H1 (cell line): ENCODE data around the gene MACF1. TPM values are rescaled to one million over a fixed set of nuclear protein-coding genes. Genes with fewer than 3 reads are reported as not detected.

Experiments
- CTCF ChIA-PET: fragments of 300-600 bp; sonication (Branson Sonifier 250); formaldehyde crosslinking; loops from one replicate; lab custom pipeline; 2021; ENCODE audit not compliant: partially characterized antibody; lab: Charles Lee
- POLR2A ChIA-PET: fragments of 300-600 bp; sonication (Branson Sonifier 250); formaldehyde crosslinking; loops from one replicate; lab custom pipeline; 2021; ENCODE audit warnings: inconsistent platforms; ENCODE audit not compliant: partially characterized antibody; lab: Charles Lee
- DNase-seq, 2 experiments: peaks; one replicate each; pipeline versions ENCODE4 v3.0.0 to v3.0.0-alpha.2; 2010 to 2022; ENCODE audit warnings: low spot score in 2 of 2, low read depth in 1 of 2, mixed read lengths in 1 of 2
- FAIRE-seq: peaks from 2 replicates; lab custom pipeline; 2011; peaks lifted over from hg19 to GRCh38; lab: Jason Lieb, UNC
- H2AFZ ChIP-seq: 2 replicates; pipeline ENCODE4 v1.8.1; 2012; ENCODE audit warnings: low read length, inconsistent platforms
- H2AK5ac ChIP-seq: 2 replicates; pipeline ENCODE4 v1.6.1; 2013; ENCODE audit warnings: low read depth, low read length
- H2BK120ac ChIP-seq: replicated peaks from 2 replicates; pipeline ENCODE3; 2013; ENCODE audit warnings: low read depth, low read length, inconsistent platforms
- H2BK12ac ChIP-seq: 2 replicates; pipeline ENCODE4 v1.6.1; 2013; ENCODE audit warnings: low read depth, low read length
- H2BK15ac ChIP-seq: 2 replicates; pipeline ENCODE4 v1.6.1; 2013; ENCODE audit warnings: low read length
- H2BK20ac ChIP-seq: 2 replicates; pipeline ENCODE4 v1.6.1; 2013; ENCODE audit warnings: low read length
- H2BK5ac ChIP-seq: 2 replicates; pipeline ENCODE4 v1.6.1; 2013; ENCODE audit warnings: low read depth, low read length
- H3K14ac ChIP-seq: 2 replicates; pipeline ENCODE4 v1.6.1; 2013; ENCODE audit warnings: inconsistent platforms; ENCODE audit not compliant: insufficient read length
- H3K18ac ChIP-seq: 2 replicates; pipeline ENCODE4 v1.6.1; 2013; ENCODE audit warnings: low read length; ENCODE audit errors: extremely low read depth
- H3K23ac ChIP-seq: 2 replicates; pipeline ENCODE4 v1.6.1; 2013; ENCODE audit warnings: inconsistent platforms; ENCODE audit not compliant: insufficient read length
- H3K23me2 ChIP-seq: 2 replicates; pipeline ENCODE4 v1.6.1; 2013; ENCODE audit warnings: low read depth, low read length
- H3K27ac ChIP-seq: 2 replicates; pipeline ENCODE4 v1.6.1; 2011; ENCODE audit warnings: low read depth, low read length, inconsistent platforms
- H3K27me3 ChIP-seq, 4 experiments: replicated peaks in 1 of 4; 1 replicate in 1 of 4; 2 replicates in 3 of 4; pipeline versions ENCODE4 v1.6.1 to v1.8.1; 2011 to 2013; ENCODE audit warnings: low read length in 3 of 4, mild to moderate bottlenecking in 3 of 4, inconsistent platforms in 2 of 4, mixed read lengths in 2 of 4, moderate library complexity in 1 of 4; ENCODE audit not compliant: control insufficient read depth in 3 of 4, insufficient read depth in 3 of 4; ENCODE audit errors: extremely low read depth in 1 of 4
- H3K36me3 ChIP-seq, 4 experiments: 2 replicates each; pipeline versions ENCODE4 v1.6.1 to v1.8.1; 2011 to 2013; ENCODE audit warnings: mild to moderate bottlenecking in 4 of 4, low read length in 3 of 4, moderate library complexity in 2 of 4, control low read depth in 1 of 4, inconsistent platforms in 1 of 4; ENCODE audit not compliant: insufficient read depth in 4 of 4, control insufficient read depth in 2 of 4
- H3K4ac ChIP-seq: replicated peaks from 2 replicates; pipeline ENCODE3; 2013; ENCODE audit warnings: low read length, low read depth, mixed read lengths, inconsistent platforms; ENCODE audit not compliant: insufficient read length
- H3K4me1 ChIP-seq, 4 experiments: replicated peaks in 1 of 4; 1 replicate in 1 of 4; 2 replicates in 3 of 4; pipeline versions ENCODE4 v1.6.1 to v1.8.1; 2011 to 2013; ENCODE audit warnings: low read length in 3 of 4, inconsistent platforms in 2 of 4, mixed read lengths in 1 of 4; ENCODE audit not compliant: insufficient read depth in 4 of 4, control insufficient read depth in 3 of 4
- H3K4me2 ChIP-seq, 2 experiments: 2 replicates each; pipeline versions ENCODE4 v1.6.1 to v1.8.1; 2011 to 2013; ENCODE audit warnings: low read depth in 2 of 2, low read length in 2 of 2, control low read depth in 1 of 2, inconsistent platforms in 1 of 2, mild to moderate bottlenecking in 1 of 2; ENCODE audit not compliant: insufficient read depth in 1 of 2
- H3K4me3 ChIP-seq, 4 experiments: fragments of 200-600, 300-600 bp in 1 of 4; sonication (generic), shearing (Covaris generic), sonication (Bioruptor Twin) in 1 of 4; 2 replicates each; pipeline versions ENCODE4 v1.5.1 to v1.8.1; 2011 to 2016; ENCODE audit warnings: low read length in 4 of 4, low read depth in 3 of 4, control low read depth in 2 of 4, inconsistent platforms in 2 of 4, mild to moderate bottlenecking in 2 of 4, mixed read lengths in 1 of 4, moderate library complexity in 1 of 4; ENCODE audit not compliant: insufficient read depth in 2 of 4; ENCODE audit errors: extremely low read depth in 1 of 4
- H3K56ac ChIP-seq: replicated peaks from 2 replicates; pipeline ENCODE3; 2013; ENCODE audit warnings: low read depth, mild to moderate bottlenecking, mixed read lengths, low read length, inconsistent platforms; ENCODE audit not compliant: insufficient read length
- H3K79me1 ChIP-seq: 2 replicates; pipeline ENCODE4 v1.6.1; 2013; ENCODE audit warnings: low read depth, low read length, control low read depth
- H3K79me2 ChIP-seq, 2 experiments: 2 replicates each; pipeline versions ENCODE4 v1.6.1 to v1.8.1; 2012 to 2013; ENCODE audit warnings: low read length in 2 of 2, mild to moderate bottlenecking in 2 of 2, inconsistent platforms in 1 of 2; ENCODE audit not compliant: insufficient read depth in 2 of 2, control insufficient read depth in 1 of 2
- H3K9ac ChIP-seq, 4 experiments: replicated peaks in 1 of 4; 1 replicate in 1 of 4; 2 replicates in 3 of 4; pipeline versions ENCODE4 v1.6.1 to v1.8.1; 2011 to 2013; ENCODE audit warnings: low read depth in 3 of 4, low read length in 3 of 4, control low read depth in 2 of 4, mild to moderate bottlenecking in 2 of 4, moderate library complexity in 2 of 4, inconsistent platforms in 1 of 4; ENCODE audit errors: extremely low read depth in 1 of 4
- H3K9me3 ChIP-seq, 2 experiments: 2 replicates each; pipeline versions ENCODE4 v1.6.1 to v1.8.1; 2012 to 2013; ENCODE audit warnings: mild to moderate bottlenecking in 2 of 2, moderate library complexity in 2 of 2, control low read depth in 1 of 2, inconsistent platforms in 1 of 2, low read depth in 1 of 2, low read length in 1 of 2, mixed read lengths in 1 of 2; ENCODE audit not compliant: insufficient read depth in 2 of 2
- H4K20me1 ChIP-seq, 2 experiments: replicated peaks in 1 of 2; 2 replicates each; pipeline versions ENCODE3 to v1.8.1; 2011 to 2013; ENCODE audit warnings: inconsistent platforms in 2 of 2, low read length in 2 of 2, mild to moderate bottlenecking in 1 of 2; ENCODE audit not compliant: insufficient read depth in 2 of 2, control insufficient read depth in 1 of 2
- H4K5ac ChIP-seq: 2 replicates; pipeline ENCODE4 v1.6.1; 2013; ENCODE audit warnings: low read length, low read depth, mixed read lengths, inconsistent platforms; ENCODE audit not compliant: insufficient read length
- H4K8ac ChIP-seq: 2 replicates; pipeline ENCODE4 v1.8.0; 2013; ENCODE audit warnings: mild to moderate bottlenecking, moderate library complexity, low read length, inconsistent platforms; ENCODE audit not compliant: insufficient read depth; ENCODE audit errors: extremely low read depth
- H4K91ac ChIP-seq: replicated peaks from 2 replicates; pipeline ENCODE3; 2013; ENCODE audit warnings: low read length, mixed read lengths, inconsistent platforms; ENCODE audit not compliant: insufficient read length
- CHD1 ChIP-seq: IDR thresholded peaks from 2 replicates; pipeline ENCODE4 v1.6.1; 2012; ENCODE audit warnings: low read depth, low read length, improper control_type of control experiment
- EP300 ChIP-seq, 2 experiments: IDR thresholded peaks; 1 replicate in 1 of 2; 2 replicates in 1 of 2; pipeline ENCODE4 v1.6.1; 2011 to 2012; ENCODE audit warnings: low read depth in 2 of 2, low read length in 2 of 2, mild to moderate bottlenecking in 2 of 2, borderline replicate concordance in 1 of 2, inconsistent platforms in 1 of 2, moderate library complexity in 1 of 2
- GABPA ChIP-seq: IDR thresholded peaks from 2 replicates; pipeline ENCODE4 v1.6.1; 2011; ENCODE audit warnings: mild to moderate bottlenecking, low read length, moderate library complexity, borderline replicate concordance; ENCODE audit not compliant: insufficient read depth
- POU5F1 ChIP-seq: IDR thresholded peaks from 2 replicates; pipeline ENCODE4 v1.6.1; 2011; ENCODE audit warnings: low read depth, mild to moderate bottlenecking, low read length, moderate library complexity
- TAF7 ChIP-seq: optimal IDR thresholded peaks from 2 replicates; pipeline ENCODE3; 2011; ENCODE audit warnings: low read depth, mild to moderate bottlenecking, inconsistent platforms, low read length, moderate library complexity, borderline replicate concordance
- WGBS, 2 experiments: shearing (Covaris generic) in 1 of 2; methylation state at CpG; one replicate each; pipeline versions ENCODE4 v1.1.6 to v1.1.7; 2013 to 2015; ENCODE audit warnings: low lambda C conversion rate in 2 of 2, mixed read lengths in 2 of 2, inconsistent platforms in 1 of 2, low coverage in 1 of 2, missing lambda C conversion rate in 1 of 2; ENCODE audit not compliant: insufficient replicate concordance in 2 of 2, insufficient coverage in 1 of 2, insufficient read length in 1 of 2; ENCODE audit errors: extremely low coverage in 1 of 2, missing lambda C conversion rate in 1 of 2; 5-methylcytosine and 5-hydroxymethylcytosine counted together
- polyA plus RNA-seq, 7 experiments: library from polyadenylated mRNA; depleted of rRNA in 3 of 7; stranded (reverse) in 5 of 7; unstranded in 2 of 7; fragments of >200 nt in 5 of 7; fragments of 200-250 nt in 2 of 7; gene quantifications; 1 replicate in 5 of 7; 2 replicates in 1 of 7; 4 replicates in 1 of 7; pipeline versions ENCODE4 v1.2.1 to v1.2.3, GENCODE V29; 2011 to 2013; ENCODE audit warnings: missing spikeins in 2 of 7, mixed read lengths in 2 of 7
- total RNA-seq: library from RNA; stranded (reverse); fragmentation: NEBNext Ultra II Directional; extraction: Animal tissue kit (Norgen Biotek cat#: 25700); gene quantifications from 2 replicates; pipeline ENCODE4 v1.2.1, GENCODE V29; 2021

The MACF1 gene
- total and polyA plus RNA-seq, 2 of the 8 experiments (the other 6 are each of a cell fraction or from before 2014, with no cell fraction given) = 59.8 to 285 TPM

GRCh38 chr1:39533442-39533841, 328.9 kb downstream of the MACF1 start:
- no peaks in the 10 kb centered on the region for H3K27me3 ChIP-seq
- H3K9ac ChIP-seq = no peak overlapping the region
- no peak overlapping the region for H4K5ac ChIP-seq
- FAIRE-seq = no peak
- H3K14ac ChIP-seq = no peak overlapping the region
- ChIA-PET POLR2A (interaction anchor here (1.3 kb wide), 1 partner anchor 39 kb away, joined by 3 read pairs; no protein-coding TSS in a partner anchor), CTCF (no interaction called here)
- H2BK20ac ChIP-seq = no peak overlapping the region
- 100% methylated on average over 1 of the region's 1 CpG; no CpG with 5 or more reads in 1 of the 2 experiments for WGBS, 2 experiments
- no peaks in the 10 kb centered on the region for H3K23me2 ChIP-seq
- H3K4me2 ChIP-seq = no peak overlapping the region
- H3K23ac ChIP-seq = no peak overlapping the region
- H3K4me1 ChIP-seq = no peaks in the 10 kb centered on the region
- no peak overlapping the region for H3K4me3 ChIP-seq
- no peak overlapping the region for H2BK120ac ChIP-seq
- H2BK12ac ChIP-seq = no peak overlapping the region
- H3K79me2 ChIP-seq = no peaks in the 10 kb centered on the region
- no peak overlapping the region for H2AFZ ChIP-seq
- H3K9me3 ChIP-seq = no peaks in the 10 kb centered on the region
- H4K20me1 ChIP-seq = no peaks in the 10 kb centered on the region
- no peak overlapping the region for H2BK5ac ChIP-seq
- no peak overlapping the region for H3K27ac ChIP-seq
- no peak for DNase-seq
- H4K8ac ChIP-seq = no peak overlapping the region
- no peak overlapping the region for H4K91ac ChIP-seq
- no peaks in the 10 kb centered on the region for H3K79me1 ChIP-seq
- no peak overlapping the region for H2AK5ac ChIP-seq
- no peak overlapping the region for H3K56ac ChIP-seq
- no peak overlapping the region for H3K18ac ChIP-seq
- H3K4ac ChIP-seq = no peak overlapping the region
- TF ChIP-seq EP300 (IDR thresholded peaks at IDR 0.05; ENCODE audit: borderline replicate concordance in 1 of 2, low read depth in 2 of 2, low read length in 2 of 2) (no peak), TAF7 (no peak), POU5F1 (no peak), CHD1 (no peak), GABPA (no peak)
- H3K36me3 ChIP-seq = peaks cover 0 to 3% (median 0%) of the 10 kb centered on the region in 4 experiments; a peak in 1 of 8 replicates
- H2BK15ac ChIP-seq = no peak overlapping the region
